ENCODE measurements around the gene JAZF1. TPM values are rescaled to one million over a fixed set of nuclear protein-coding genes. Genes with fewer than 3 reads are reported as not detected.

The JAZF1 gene
- polyA plus RNA-seq, 3 donors, result 12.1 to 18.1 (median 17.2) TPM

GRCh38 chr7:28005075-28005846 lies 175.3 kb downstream of the JAZF1 start:
- Mint-ChIP-seq H3K4me3 (no peak overlapping the region), H3K27ac (no peak overlapping the region), H3K27me3 (ENCODE audit: low read depth in 3 of 3) (peaks cover 2 to 14% (median 7%) of the 10 kb centered on the region in 3 donors), H3K9me3 (no peaks in the 10 kb centered on the region), H3K36me3 (peaks cover 8 to 9% of the 10 kb centered on the region in 2 donors), H3K4me1 (no peaks in the 10 kb centered on the region)
- peaks cover 9% of the 10 kb centered on the region for H3K79me2 ChIP-seq (ENCODE audit: insufficient read depth, low read length)
- TF ChIP-seq, protein P1, sequence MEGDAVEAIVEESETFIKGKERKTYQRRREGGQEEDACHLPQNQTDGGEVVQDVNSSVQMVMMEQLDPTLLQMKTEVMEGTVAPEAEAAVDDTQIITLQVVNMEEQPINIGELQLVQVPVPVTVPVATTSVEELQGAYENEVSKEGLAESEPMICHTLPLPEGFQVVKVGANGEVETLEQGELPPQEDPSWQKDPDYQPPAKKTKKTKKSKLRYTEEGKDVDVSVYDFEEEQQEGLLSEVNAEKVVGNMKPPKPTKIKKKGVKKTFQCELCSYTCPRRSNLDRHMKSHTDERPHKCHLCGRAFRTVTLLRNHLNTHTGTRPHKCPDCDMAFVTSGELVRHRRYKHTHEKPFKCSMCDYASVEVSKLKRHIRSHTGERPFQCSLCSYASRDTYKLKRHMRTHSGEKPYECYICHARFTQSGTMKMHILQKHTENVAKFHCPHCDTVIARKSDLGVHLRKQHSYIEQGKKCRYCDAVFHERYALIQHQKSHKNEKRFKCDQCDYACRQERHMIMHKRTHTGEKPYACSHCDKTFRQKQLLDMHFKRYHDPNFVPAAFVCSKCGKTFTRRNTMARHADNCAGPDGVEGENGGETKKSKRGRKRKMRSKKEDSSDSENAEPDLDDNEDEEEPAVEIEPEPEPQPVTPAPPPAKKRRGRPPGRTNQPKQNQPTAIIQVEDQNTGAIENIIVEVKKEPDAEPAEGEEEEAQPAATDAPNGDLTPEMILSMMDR (IDR thresholded peaks at IDR 0.05), result no peak
- H3K27ac ChIP-seq (ENCODE audit: low read depth in 1 of 2, low read length in 2 of 2), result no peak overlapping the region
- intact Hi-C loops (cut with micrococcal nuclease), result no loop called here
- H3K36me3 ChIP-seq (replicated peaks in 1 of 2; ENCODE audit: control insufficient read depth in 1 of 2, insufficient read depth in 2 of 2, low read length in 2 of 2), result peaks cover 3 to 9% of the 10 kb centered on the region in 2 donors
- no peak overlapping the region for H3K4me3 ChIP-seq (replicated peaks in 1 of 3; ENCODE audit: low read depth in 2 of 3, low read length in 3 of 3)
- H3K4me2 ChIP-seq (replicated peaks; ENCODE audit: extremely low read depth, low read length, poor library complexity, severe bottlenecking), result no peak overlapping the region
- H3K27me3 ChIP-seq (ENCODE audit: control insufficient read depth in 2 of 2, insufficient read depth in 2 of 2, low read length in 2 of 2), result no peaks in the 10 kb centered on the region
- H3K9me3 ChIP-seq (replicated peaks in 1 of 2; ENCODE audit: control insufficient read depth in 1 of 2, insufficient read depth in 1 of 2, low read length in 2 of 2), result no peaks in the 10 kb centered on the region
- 47% methylated on average over 4 of the region's 7 CpGs for WGBS (ENCODE audit: insufficient coverage)
- H3K4me1 ChIP-seq (ENCODE audit: control insufficient read depth in 1 of 2, insufficient read depth in 2 of 2, low read length in 2 of 2), result no peaks in the 10 kb centered on the region
- peaks cover 93% of the 10 kb centered on the region for H4K20me1 ChIP-seq (ENCODE audit: insufficient read depth, low read length)
- DNase-seq, result no peak
- H3K9ac ChIP-seq (ENCODE audit: insufficient read depth, low read length, poor library complexity, severe bottlenecking), result no peak overlapping the region
- H2AFZ ChIP-seq (ENCODE audit: insufficient read depth, low read depth, low read length, poor library complexity, severe bottlenecking), result no peak overlapping the region

DNA sequence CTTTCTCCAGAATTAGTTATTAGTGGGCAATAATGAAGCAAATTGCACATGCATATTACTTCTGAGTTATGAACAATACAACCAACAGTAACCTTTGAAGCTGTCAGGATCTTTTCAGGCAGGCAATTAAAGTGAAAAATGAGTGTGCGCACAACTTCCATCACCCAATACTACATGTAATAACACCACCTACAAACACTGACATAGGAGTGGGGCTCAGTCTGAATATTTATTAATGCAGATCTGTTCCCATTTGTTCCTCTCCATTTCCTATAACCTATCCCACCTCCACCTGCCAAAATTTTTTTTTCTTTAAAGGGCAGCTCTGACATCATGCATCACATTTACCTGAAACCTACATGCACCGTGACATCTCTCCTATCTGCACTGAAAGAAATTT lies 177.2 kb downstream of the JAZF1 start:
- no peak overlapping the region for H3K27ac ChIP-seq (ENCODE audit: low read depth in 1 of 2, low read length in 2 of 2)
- H3K4me1 ChIP-seq (ENCODE audit: control insufficient read depth in 1 of 2, insufficient read depth in 2 of 2, low read length in 2 of 2), result no peaks in the 10 kb centered on the region
- TF ChIP-seq, protein P1 (IDR thresholded peaks at IDR 0.05), result no peak
- no peak overlapping the region for H3K9ac ChIP-seq (ENCODE audit: insufficient read depth, low read length, poor library complexity, severe bottlenecking)
- no peak overlapping the region for H2AFZ ChIP-seq (ENCODE audit: insufficient read depth, low read depth, low read length, poor library complexity, severe bottlenecking)
- peaks cover 94% of the 10 kb centered on the region for H4K20me1 ChIP-seq (ENCODE audit: insufficient read depth, low read length)
- H3K4me2 ChIP-seq (replicated peaks; ENCODE audit: extremely low read depth, low read length, poor library complexity, severe bottlenecking), result no peak overlapping the region
- no peaks in the 10 kb centered on the region for H3K9me3 Mint-ChIP-seq
- intact Hi-C loops (cut with micrococcal nuclease), result no loop called here
- H3K4me3 Mint-ChIP-seq, result no peak overlapping the region
- peaks cover 0 to 6% (median 4%) of the 10 kb centered on the region in 3 donors for H3K27me3 Mint-ChIP-seq (ENCODE audit: low read depth in 3 of 3)
- peaks cover 8 to 9% of the 10 kb centered on the region in 2 donors for H3K36me3 Mint-ChIP-seq
- no peak overlapping the region for H3K27ac Mint-ChIP-seq
- no peaks in the 10 kb centered on the region for H3K9me3 ChIP-seq (replicated peaks in 1 of 2; ENCODE audit: control insufficient read depth in 1 of 2, insufficient read depth in 1 of 2, low read length in 2 of 2)
- H3K79me2 ChIP-seq (ENCODE audit: insufficient read depth, low read length), result peaks cover 9% of the 10 kb centered on the region
- H3K4me1 Mint-ChIP-seq, result no peaks in the 10 kb centered on the region
- no peak for DNase-seq
- no CpG with 5 or more reads among the region's 2 CpGs for WGBS (ENCODE audit: insufficient coverage)
- H3K36me3 ChIP-seq (replicated peaks in 1 of 2; ENCODE audit: control insufficient read depth in 1 of 2, insufficient read depth in 2 of 2, low read length in 2 of 2), result peaks cover 3 to 9% of the 10 kb centered on the region in 2 donors
- H3K27me3 ChIP-seq (ENCODE audit: control insufficient read depth in 2 of 2, insufficient read depth in 2 of 2, low read length in 2 of 2), result no peaks in the 10 kb centered on the region
- H3K4me3 ChIP-seq (replicated peaks in 1 of 3; ENCODE audit: low read depth in 2 of 3, low read length in 3 of 3), result no peak overlapping the region
